H9 (cell line): Measurements from ENCODE around the gene MRPL55. TPM values are rescaled to one million over a fixed set of nuclear protein-coding genes. Genes with fewer than 3 reads are reported as not detected.

ENCODE experiments used
- DNase-seq: peaks from one replicate; pipeline ENCODE4 v3.0.0-alpha.2; 2017
- H2AFZ ChIP-seq: one replicate; pipeline ENCODE4 v1.6.1; 2013; ENCODE audit warnings: mild to moderate bottlenecking, low read length, control low read depth, moderate library complexity
- H2AK5ac ChIP-seq: 2 replicates; pipeline ENCODE4 v1.6.1; 2013; ENCODE audit warnings: low read length, control low read depth, mixed read lengths; ENCODE audit not compliant: insufficient read length
- H2BK120ac ChIP-seq: one replicate; pipeline ENCODE4 v1.6.1; 2013; ENCODE audit warnings: low read depth, mild to moderate bottlenecking, low read length, control low read depth, inconsistent platforms; ENCODE audit not compliant: poor library complexity, severe bottlenecking
- H2BK12ac ChIP-seq: 2 replicates; pipeline ENCODE4 v1.6.1; 2013; ENCODE audit warnings: low read length, control low read depth, mixed read lengths, low read depth; ENCODE audit not compliant: insufficient read length
- H2BK15ac ChIP-seq: 2 replicates; pipeline ENCODE4 v1.6.1; 2013; ENCODE audit warnings: low read depth, low read length, control low read depth
- H2BK20ac ChIP-seq: one replicate; pipeline ENCODE4 v1.6.1; 2013; ENCODE audit warnings: low read depth, mild to moderate bottlenecking, low read length, control low read depth, inconsistent platforms; ENCODE audit not compliant: poor library complexity, severe bottlenecking
- H2BK5ac ChIP-seq: 2 replicates; pipeline ENCODE4 v1.6.1; 2013; ENCODE audit warnings: low read length, control low read depth, mixed read lengths; ENCODE audit not compliant: insufficient read length
- H3K14ac ChIP-seq: 2 replicates; pipeline ENCODE4 v1.6.1; 2013; ENCODE audit warnings: low read length, control low read depth; ENCODE audit not compliant: insufficient read depth
- H3K18ac ChIP-seq: 2 replicates; pipeline ENCODE4 v1.6.1; 2013; ENCODE audit warnings: low read depth, mild to moderate bottlenecking, mixed read lengths, low read length, control low read depth; ENCODE audit not compliant: insufficient read length
- H3K23ac ChIP-seq: 2 replicates; pipeline ENCODE4 v1.6.1; 2013; ENCODE audit warnings: low read length, control low read depth, mixed read lengths, low read depth; ENCODE audit not compliant: insufficient read length
- H3K23me2 ChIP-seq: 2 replicates; pipeline ENCODE4 v1.6.1; 2013; ENCODE audit warnings: low read depth, mild to moderate bottlenecking, mixed read lengths, low read length, control low read depth; ENCODE audit not compliant: insufficient read length, poor library complexity, severe bottlenecking
- H3K27ac ChIP-seq: 2 replicates; pipeline ENCODE4 v1.5.1; 2013; ENCODE audit warnings: low read length, control low read depth, mixed read lengths, low read depth; ENCODE audit not compliant: insufficient read length
- H3K27me3 ChIP-seq: 2 replicates; pipeline ENCODE4 v1.6.1; 2013; ENCODE audit warnings: low read length, control low read depth, inconsistent platforms; ENCODE audit not compliant: insufficient read depth
- H3K4ac ChIP-seq: 2 replicates; pipeline ENCODE4 v1.6.1; 2013; ENCODE audit warnings: low read depth, mild to moderate bottlenecking, control low read depth, inconsistent platforms, low read length, moderate library complexity
- H3K4me1 ChIP-seq: 2 replicates; pipeline ENCODE4 v1.6.1; 2013; ENCODE audit warnings: low read length, control low read depth, inconsistent platforms; ENCODE audit not compliant: insufficient read depth
- H3K4me2 ChIP-seq: 2 replicates; pipeline ENCODE4 v1.6.1; 2013; ENCODE audit warnings: low read length, control low read depth, mixed read lengths; ENCODE audit not compliant: insufficient read length, insufficient read depth
- H3K56ac ChIP-seq: 2 replicates; pipeline ENCODE4 v1.6.1; 2013; ENCODE audit warnings: low read depth, mild to moderate bottlenecking, mixed read lengths, low read length, control low read depth; ENCODE audit not compliant: insufficient read length
- H3K79me1 ChIP-seq: 2 replicates; pipeline ENCODE4 v1.6.1; 2013; ENCODE audit warnings: low read depth, mild to moderate bottlenecking, moderate library complexity, low read length, control low read depth, inconsistent platforms; ENCODE audit not compliant: insufficient read depth, poor library complexity, severe bottlenecking
- H3K79me2 ChIP-seq: 2 replicates; pipeline ENCODE4 v1.6.1; 2013; ENCODE audit warnings: low read length, control low read depth, inconsistent platforms; ENCODE audit not compliant: insufficient read depth
- H3K9ac ChIP-seq: 2 replicates; pipeline ENCODE4 v1.6.1; 2013; ENCODE audit warnings: low read length, control low read depth, mixed read lengths; ENCODE audit not compliant: insufficient read length; ENCODE audit errors: extremely low read depth
- H3K9me3 ChIP-seq: one replicate; pipeline ENCODE4 v1.6.1; 2013; ENCODE audit warnings: low read depth, low read length, inconsistent platforms; ENCODE audit not compliant: control insufficient read depth
- H3T11ph ChIP-seq: one replicate; pipeline ENCODE4 v1.6.1; 2013; ENCODE audit warnings: mild to moderate bottlenecking, low read length, control low read depth, inconsistent platforms
- H4K20me1 ChIP-seq: one replicate; pipeline ENCODE4 v1.6.1; 2013; ENCODE audit not compliant: control insufficient read depth, insufficient read length, insufficient read depth
- H4K5ac ChIP-seq: 2 replicates; pipeline ENCODE4 v1.6.1; 2013; ENCODE audit warnings: low read depth, mild to moderate bottlenecking, mixed read lengths, low read length, control low read depth; ENCODE audit not compliant: insufficient read length
- H4K8ac ChIP-seq: replicated peaks from 2 replicates; pipeline ENCODE4 v1.6.1; 2013; ENCODE audit warnings: low read length, control low read depth, mixed read lengths, low read depth; ENCODE audit not compliant: insufficient read length
- H4K91ac ChIP-seq: 2 replicates; pipeline ENCODE4 v1.6.1; 2013; ENCODE audit warnings: low read depth, mild to moderate bottlenecking, moderate library complexity, mixed read lengths, low read length, control low read depth; ENCODE audit not compliant: insufficient read length
- H3K27ac Mint-ChIP-seq, 3 experiments: 2 replicates in 2 of 3; 3 replicates in 1 of 3; pipeline ENCODE4 v1.8.0; 2020 to 2021; ENCODE audit warnings: mixed read lengths in 3 of 3, mild to moderate bottlenecking in 1 of 3, moderate library complexity in 1 of 3
- H3K27me3 Mint-ChIP-seq: 2 replicates; pipeline ENCODE4 v1.8.0; 2021; ENCODE audit warnings: low read depth, mild to moderate bottlenecking, moderate library complexity, mixed read lengths
- H3K36me3 Mint-ChIP-seq, 3 experiments: 2 replicates in 2 of 3; 3 replicates in 1 of 3; pipeline ENCODE4 v1.8.0; 2020 to 2021; ENCODE audit warnings: low read depth in 3 of 3, mixed read lengths in 3 of 3; ENCODE audit not compliant: insufficient read depth in 1 of 3
- H3K4me1 Mint-ChIP-seq, 2 experiments: 2 replicates each; pipeline ENCODE4 v1.8.0; 2020; ENCODE audit warnings: mixed read lengths in 2 of 2
- H3K4me3 Mint-ChIP-seq, 2 experiments: 2 replicates in 1 of 2; 3 replicates in 1 of 2; pipeline ENCODE4 v1.8.0; 2020 to 2021; ENCODE audit warnings: mild to moderate bottlenecking in 2 of 2, mixed read lengths in 2 of 2, moderate library complexity in 1 of 2
- H3K9me3 Mint-ChIP-seq, 2 experiments: 2 replicates in 1 of 2; 3 replicates in 1 of 2; pipeline ENCODE4 v1.8.0; 2020; ENCODE audit warnings: mild to moderate bottlenecking in 2 of 2, mixed read lengths in 2 of 2, moderate library complexity in 1 of 2
- WGBS: extraction: QIAGEN DNeasy Blood & Tissue Kit; methylation state at CpG from one replicate; pipeline ENCODE4 v1.1.7; 2013; ENCODE audit warnings: missing lambda C conversion rate, low lambda C conversion rate, mixed read lengths; ENCODE audit not compliant: insufficient read length; ENCODE audit errors: extremely low coverage; 5-methylcytosine and 5-hydroxymethylcytosine counted together
- total RNA-seq: library from RNA; stranded (reverse); gene quantifications from 2 replicates; pipeline ENCODE4 v1.2.1, GENCODE V29; 2021
- TF ChIP-seq, protein P1 (sequence below): fragments of 200-600 bp; sonication (generic); conservative IDR thresholded peaks from 3 replicates; pipeline ENCODE4 v1.8.0; 2021; ENCODE audit warnings: antibody characterized with exemption, mild to moderate bottlenecking

MRPL55 gene
- total RNA-seq, 1 experiment from 2014 or later, result 62.3 TPM

- H3K9me3 ChIP-seq, result no peaks in the 10 kb centered on the region
- no peak overlapping the region for H2AK5ac ChIP-seq
- no peak overlapping the region for H3K14ac ChIP-seq
- no peak overlapping the region for H2BK120ac ChIP-seq
- H3K9me3 Mint-ChIP-seq, result no peaks in the 10 kb centered on the region
- H4K20me1 ChIP-seq, result peaks cover 3% of the 10 kb centered on the region
- H4K5ac ChIP-seq, result no peak overlapping the region
- no peak overlapping the region for H3K9ac ChIP-seq
- no peak for DNase-seq
- no peak overlapping the region for H3K4me3 Mint-ChIP-seq
- no peak overlapping the region for H2AFZ ChIP-seq
- no peak overlapping the region for H3K4ac ChIP-seq
- H3K23me2 ChIP-seq, result no peaks in the 10 kb centered on the region
- no peak overlapping the region for H3K23ac ChIP-seq
- no peaks in the 10 kb centered on the region for H3K36me3 Mint-ChIP-seq
- no peaks in the 10 kb centered on the region for H3K79me1 ChIP-seq
- H3K56ac ChIP-seq, result no peak overlapping the region
- H2BK12ac ChIP-seq, result no peak overlapping the region
- H4K91ac ChIP-seq, result no peak overlapping the region
- H3K27me3 Mint-ChIP-seq, result peaks cover 3% of the 10 kb centered on the region; the same call in 1 of the 2 replicates
- no peak overlapping the region for H4K8ac ChIP-seq
- no peak overlapping the region for H3K18ac ChIP-seq
- no peaks in the 10 kb centered on the region for H3K4me1 ChIP-seq
- no peak overlapping the region for H3K4me2 ChIP-seq
- WGBS, result no CpG with 5 or more reads among the region's 9 CpGs
- no peak overlapping the region for H3K27ac Mint-ChIP-seq
- no peaks in the 10 kb centered on the region; the same call in 1 of the 2 replicates for H3K27me3 ChIP-seq
- no peak overlapping the region for H3T11ph ChIP-seq
- H3K79me2 ChIP-seq, result no peaks in the 10 kb centered on the region
- H2BK20ac ChIP-seq, result no peak overlapping the region
- no peak overlapping the region for H2BK5ac ChIP-seq
- H3K27ac ChIP-seq, result no peak overlapping the region
- TF ChIP-seq, protein P1, sequence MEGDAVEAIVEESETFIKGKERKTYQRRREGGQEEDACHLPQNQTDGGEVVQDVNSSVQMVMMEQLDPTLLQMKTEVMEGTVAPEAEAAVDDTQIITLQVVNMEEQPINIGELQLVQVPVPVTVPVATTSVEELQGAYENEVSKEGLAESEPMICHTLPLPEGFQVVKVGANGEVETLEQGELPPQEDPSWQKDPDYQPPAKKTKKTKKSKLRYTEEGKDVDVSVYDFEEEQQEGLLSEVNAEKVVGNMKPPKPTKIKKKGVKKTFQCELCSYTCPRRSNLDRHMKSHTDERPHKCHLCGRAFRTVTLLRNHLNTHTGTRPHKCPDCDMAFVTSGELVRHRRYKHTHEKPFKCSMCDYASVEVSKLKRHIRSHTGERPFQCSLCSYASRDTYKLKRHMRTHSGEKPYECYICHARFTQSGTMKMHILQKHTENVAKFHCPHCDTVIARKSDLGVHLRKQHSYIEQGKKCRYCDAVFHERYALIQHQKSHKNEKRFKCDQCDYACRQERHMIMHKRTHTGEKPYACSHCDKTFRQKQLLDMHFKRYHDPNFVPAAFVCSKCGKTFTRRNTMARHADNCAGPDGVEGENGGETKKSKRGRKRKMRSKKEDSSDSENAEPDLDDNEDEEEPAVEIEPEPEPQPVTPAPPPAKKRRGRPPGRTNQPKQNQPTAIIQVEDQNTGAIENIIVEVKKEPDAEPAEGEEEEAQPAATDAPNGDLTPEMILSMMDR, result no peak
- peaks cover 3 to 6% of the 10 kb centered on the region in 2 experiments; a peak in 2 of 4 replicates for H3K4me1 Mint-ChIP-seq
- H2BK15ac ChIP-seq, result no peak overlapping the region
Observed at GRCh38 chr1:228156515-228156881, 47.4 kb upstream of the MRPL55 start.
